ENCODE measurements around the gene MEGF10.

The MEGF10 gene

GRCh38 chr5:127369796-127370195 lies 79.2 kb downstream of the MEGF10 start:
- DNase-seq (ENCODE audit: low spot score) = no peak

GRCh38 chr5:127370631-127371030 lies 80.0 kb downstream of the MEGF10 start:
- DNase-seq (ENCODE audit: low spot score) = no peak

GRCh38 chr5:127373858-127374491 lies 83.4 kb downstream of the MEGF10 start:
- peak; percentile 33 for DNase-seq (ENCODE audit: low spot score)

- no peak for DNase-seq (ENCODE audit: low spot score)
Measured at GRCh38 chr5:127375124-127375523, 84.5 kb downstream of the MEGF10 start.

GRCh38 chr5:127375544-127376091 lies 85.0 kb downstream of the MEGF10 start:
- DNase-seq (ENCODE audit: low spot score) = no peak

GRCh38 chr5:127377651-127378050 lies 87.1 kb downstream of the MEGF10 start:
- DNase-seq (ENCODE audit: low spot score) = no peak

- DNase-seq (ENCODE audit: low spot score) = no peak
Measured at GRCh38 chr5:127385936-127386335, 95.3 kb downstream of the MEGF10 start.

- no peak for DNase-seq (ENCODE audit: low spot score)
Measured at GRCh38 chr5:127386557-127386956, 96.0 kb downstream of the MEGF10 start.

GRCh38 chr5:127389601-127390000 lies 99.0 kb downstream of the MEGF10 start:
- DNase-seq (ENCODE audit: low spot score) = no peak

GRCh38 chr5:127392762-127393161 lies 102.2 kb downstream of the MEGF10 start:
- DNase-seq (ENCODE audit: low spot score) = no peak

- DNase-seq (ENCODE audit: low spot score) = no peak
Measured at GRCh38 chr5:127396490-127397155, 106.0 kb downstream of the MEGF10 start.

- no peak for DNase-seq (ENCODE audit: low spot score)
Measured at GRCh38 chr5:127398508-127398907, 107.9 kb downstream of the MEGF10 start.

GRCh38 chr5:127399068-127399467 lies 108.5 kb downstream of the MEGF10 start:
- DNase-seq (ENCODE audit: low spot score) = no peak

GRCh38 chr5:127400539-127400938 lies 109.9 kb downstream of the MEGF10 start:
- DNase-seq (ENCODE audit: low spot score) = no peak

- no peak for DNase-seq (ENCODE audit: low spot score)
Measured at GRCh38 chr5:127400946-127401670, 110.5 kb downstream of the MEGF10 start.

- DNase-seq (ENCODE audit: low spot score) = no peak
Measured at GRCh38 chr5:127402361-127402760, 111.8 kb downstream of the MEGF10 start.

GRCh38 chr5:127404190-127404589 lies 113.6 kb downstream of the MEGF10 start:
- DNase-seq (ENCODE audit: low spot score) = no peak

GRCh38 chr5:127406326-127407121 lies 115.9 kb downstream of the MEGF10 start:
- DNase-seq (ENCODE audit: low spot score) = peak; percentile 23

GRCh38 chr5:127409246-127409917 lies 118.8 kb downstream of the MEGF10 start:
- DNase-seq (ENCODE audit: low spot score) = no peak

- no peak for DNase-seq (ENCODE audit: low spot score)
Measured at GRCh38 chr5:127409921-127410675, 119.5 kb downstream of the MEGF10 start.

- DNase-seq (ENCODE audit: low spot score) = no peak
Measured at GRCh38 chr5:127410959-127411358, 120.4 kb downstream of the MEGF10 start.
